RWPE1 (cell line): ENCODE results near the gene DOK7.
"Not testable (repeated sequence)": the region's sequence is repeated elsewhere in the genome, so short reads cannot be mapped to it uniquely, and the experiment has no call there.

ENCODE experiments used
- CTCF ChIA-PET: fragments of 350-600 bp; sonication (Branson Sonifier 250); formaldehyde crosslinking; extraction: SDS; loops from one replicate; lab custom pipeline; 2021; lab: Yijun Ruan, JAX
- POLR2A ChIA-PET: fragments of 400-600 bp; formaldehyde crosslinking; extraction: SDS; loops from one replicate; lab custom pipeline; 2020; ENCODE audit warnings: antibody characterized with exemption; ENCODE audit not compliant: low non-redundant PET; lab: Yijun Ruan, JAX
- DNase-seq: peaks from one replicate; pipeline ENCODE4 v3.0.0; 2012; ENCODE audit warnings: low spot score
- H3K27ac ChIP-seq: fragments of 450-650 bp; 2 replicates; pipeline ENCODE4 v1.5.1; 2017
- TF ChIP-seq, protein P1 (sequence below): fragments of 450-650 bp; conservative IDR thresholded peaks from 2 replicates; pipeline ENCODE4 v1.5.1; 2017; ENCODE audit warnings: low read depth, mild to moderate bottlenecking

Gene DOK7

DNA sequence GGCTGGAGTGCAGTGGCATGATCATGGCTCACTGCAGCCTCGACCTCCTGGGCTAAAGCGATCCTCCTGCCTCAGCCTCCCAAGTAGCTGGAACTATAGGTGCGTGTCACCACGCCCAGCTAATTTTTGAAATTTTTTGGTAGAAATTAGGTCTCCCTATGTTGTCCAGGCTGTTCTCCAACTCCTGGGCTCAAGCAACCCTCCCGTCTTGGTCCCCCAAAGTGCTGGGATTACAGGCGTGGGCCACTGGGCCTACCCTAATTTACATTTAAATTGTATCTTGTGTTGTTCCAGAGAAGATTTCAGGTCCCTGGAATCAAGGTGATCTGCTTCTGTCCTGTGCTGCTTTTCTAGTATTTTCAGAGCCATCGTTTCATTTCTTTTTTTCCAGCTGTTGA is 70.3 kb downstream of the DOK7 start:
- POLR2A ChIA-PET = no interaction called here
- H3K27ac ChIP-seq = no peak overlapping the region
- CTCF ChIA-PET = interaction anchor here (0.6 kb wide), 1 partner anchor 302 kb away, joined by 3 read pairs; no protein-coding TSS in a partner anchor
- DNase-seq = no peak
- TF ChIP-seq, protein P1, sequence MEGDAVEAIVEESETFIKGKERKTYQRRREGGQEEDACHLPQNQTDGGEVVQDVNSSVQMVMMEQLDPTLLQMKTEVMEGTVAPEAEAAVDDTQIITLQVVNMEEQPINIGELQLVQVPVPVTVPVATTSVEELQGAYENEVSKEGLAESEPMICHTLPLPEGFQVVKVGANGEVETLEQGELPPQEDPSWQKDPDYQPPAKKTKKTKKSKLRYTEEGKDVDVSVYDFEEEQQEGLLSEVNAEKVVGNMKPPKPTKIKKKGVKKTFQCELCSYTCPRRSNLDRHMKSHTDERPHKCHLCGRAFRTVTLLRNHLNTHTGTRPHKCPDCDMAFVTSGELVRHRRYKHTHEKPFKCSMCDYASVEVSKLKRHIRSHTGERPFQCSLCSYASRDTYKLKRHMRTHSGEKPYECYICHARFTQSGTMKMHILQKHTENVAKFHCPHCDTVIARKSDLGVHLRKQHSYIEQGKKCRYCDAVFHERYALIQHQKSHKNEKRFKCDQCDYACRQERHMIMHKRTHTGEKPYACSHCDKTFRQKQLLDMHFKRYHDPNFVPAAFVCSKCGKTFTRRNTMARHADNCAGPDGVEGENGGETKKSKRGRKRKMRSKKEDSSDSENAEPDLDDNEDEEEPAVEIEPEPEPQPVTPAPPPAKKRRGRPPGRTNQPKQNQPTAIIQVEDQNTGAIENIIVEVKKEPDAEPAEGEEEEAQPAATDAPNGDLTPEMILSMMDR = no peak

DNA sequence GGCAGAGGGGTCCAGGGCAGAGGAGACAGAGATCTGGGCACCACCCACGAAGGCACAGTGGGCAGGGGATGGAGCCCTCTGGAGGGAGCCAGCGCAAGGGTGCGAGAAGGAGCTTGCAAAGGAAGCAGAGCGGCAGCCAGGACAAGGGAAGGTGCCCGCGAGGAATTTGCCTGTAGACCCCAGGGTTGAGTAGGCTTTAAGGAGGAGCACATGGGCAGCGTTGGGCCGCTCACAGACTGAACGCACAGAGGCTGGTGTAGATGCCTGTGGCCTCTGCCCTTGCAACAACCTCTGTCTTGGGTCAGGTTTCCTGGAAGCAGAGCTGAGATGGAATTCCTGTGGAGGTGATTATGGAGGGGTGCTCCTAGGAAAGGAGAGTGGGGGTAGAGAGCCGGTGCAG is 72.7 kb downstream of the DOK7 start:
- DNase-seq, CTCF ChIA-PET, POLR2A ChIA-PET, H3K27ac ChIP-seq: not testable (repeated sequence)

DNA sequence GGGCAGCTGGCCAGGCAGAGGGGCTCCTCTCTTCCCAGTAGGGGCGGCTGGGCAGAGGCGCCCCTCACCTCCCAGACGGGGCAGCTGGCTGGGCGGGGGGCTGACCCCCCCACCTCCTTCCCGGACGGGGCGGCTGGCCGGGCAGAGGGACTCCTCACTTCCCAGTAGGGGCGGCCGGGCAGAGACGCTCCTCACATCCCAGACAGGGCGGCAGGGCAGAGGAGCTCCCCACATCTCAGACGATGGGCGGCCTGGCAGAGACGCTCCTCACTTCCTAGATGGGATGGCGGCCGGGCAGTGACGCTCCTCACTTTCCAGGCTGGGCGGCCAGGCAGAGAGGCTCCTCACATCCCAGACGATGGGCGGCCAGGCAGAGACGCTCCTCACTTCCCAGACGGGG is 75.8 kb downstream of the DOK7 start:
- POLR2A ChIA-PET, DNase-seq, CTCF ChIA-PET, H3K27ac ChIP-seq: not testable (repeated sequence)

DNA sequence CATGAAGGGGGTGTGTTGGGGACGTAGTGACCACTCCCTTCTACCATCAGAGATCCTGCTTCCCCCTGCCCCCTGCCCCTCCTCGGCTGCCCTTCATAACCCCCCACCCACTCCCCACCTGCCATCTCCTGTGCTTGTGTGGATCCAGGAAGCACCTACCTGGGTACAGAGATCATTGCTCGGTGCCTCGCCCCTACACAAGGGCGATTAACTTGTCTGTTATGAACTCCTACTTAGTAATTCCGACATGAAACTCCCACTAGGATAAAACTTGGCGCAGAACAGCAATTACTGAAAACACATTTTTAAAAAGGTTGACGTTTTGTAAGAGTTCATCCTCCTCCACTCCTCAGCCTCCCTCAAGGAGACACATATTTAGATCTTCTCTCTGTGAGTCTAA is 80.3 kb downstream of the DOK7 start:
- POLR2A ChIA-PET, CTCF ChIA-PET, DNase-seq, H3K27ac ChIP-seq: not testable (repeated sequence)
